Adrenal gland (tissue), 5 donors: ENCODE measurements around the gene MPG.
"Not testable (repeated sequence)": the region's sequence is repeated elsewhere in the genome, so short reads cannot be mapped to it uniquely, and the experiment has no call there.

Source experiments
- POLR2A ChIP-seq, 2 donors: fragments of 450-650 bp; IDR thresholded peaks; one replicate each; pipeline ENCODE4 v1.6.1; 2017; ENCODE audit warnings: antibody characterized with exemption in 2 of 2, mild to moderate bottlenecking in 2 of 2, moderate library complexity in 1 of 2
- TF ChIP-seq, protein P1 (sequence below), 6 experiments: fragments of 450-650 bp in 4 of 6; fragments of 200-600 bp in 2 of 6; sonication (generic) in 1 of 6; IDR thresholded peaks; 1 replicate in 5 of 6; 2 replicates in 1 of 6; pipeline versions ENCODE4 v1.5.1 to v1.8.0; 2016 to 2021; ENCODE audit warnings: antibody characterized with exemption in 6 of 6, mild to moderate bottlenecking in 2 of 6, moderate library complexity in 1 of 6
- donor health status: DM: no; HTN: no; CAD: no.

DNA sequence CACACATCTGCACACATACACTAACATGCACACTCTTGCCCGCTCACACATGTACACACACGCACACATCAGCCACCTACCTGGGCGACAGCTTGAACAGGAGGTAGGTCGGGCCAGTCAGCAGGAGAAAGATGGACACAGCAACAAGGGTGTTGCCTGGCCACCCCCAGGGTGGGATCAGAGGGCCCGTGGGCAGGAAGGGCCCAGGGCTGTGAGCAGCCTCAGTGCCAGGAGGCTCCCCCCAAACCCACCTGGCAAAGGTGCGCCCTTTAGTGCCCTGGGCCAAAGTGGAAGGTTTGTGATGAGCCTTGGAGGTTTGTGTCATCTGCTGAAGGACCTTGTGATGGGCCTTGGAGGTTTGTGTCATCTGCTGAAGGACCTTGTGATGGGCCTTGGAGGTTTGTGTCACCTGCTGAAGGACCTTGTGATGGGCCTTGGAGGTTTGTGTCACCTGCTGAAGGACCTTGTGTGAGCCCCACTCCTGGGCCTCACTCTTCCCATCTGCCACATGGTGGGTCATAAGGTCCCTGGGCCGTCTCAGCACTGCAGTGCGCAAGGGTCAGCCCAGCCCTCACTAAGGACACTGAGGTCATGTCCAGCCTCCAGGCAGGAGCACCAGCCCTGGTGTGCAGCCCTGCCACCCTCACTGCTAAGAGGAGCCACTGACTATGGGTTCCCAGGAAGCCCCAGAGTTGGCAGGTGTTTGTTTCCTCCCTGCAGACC is 44.7 kb upstream of the MPG start:
- TF ChIP-seq POLR2A (IDR thresholded peaks at IDR 0.05): not testable (repeated sequence)
- TF ChIP-seq, protein P1, sequence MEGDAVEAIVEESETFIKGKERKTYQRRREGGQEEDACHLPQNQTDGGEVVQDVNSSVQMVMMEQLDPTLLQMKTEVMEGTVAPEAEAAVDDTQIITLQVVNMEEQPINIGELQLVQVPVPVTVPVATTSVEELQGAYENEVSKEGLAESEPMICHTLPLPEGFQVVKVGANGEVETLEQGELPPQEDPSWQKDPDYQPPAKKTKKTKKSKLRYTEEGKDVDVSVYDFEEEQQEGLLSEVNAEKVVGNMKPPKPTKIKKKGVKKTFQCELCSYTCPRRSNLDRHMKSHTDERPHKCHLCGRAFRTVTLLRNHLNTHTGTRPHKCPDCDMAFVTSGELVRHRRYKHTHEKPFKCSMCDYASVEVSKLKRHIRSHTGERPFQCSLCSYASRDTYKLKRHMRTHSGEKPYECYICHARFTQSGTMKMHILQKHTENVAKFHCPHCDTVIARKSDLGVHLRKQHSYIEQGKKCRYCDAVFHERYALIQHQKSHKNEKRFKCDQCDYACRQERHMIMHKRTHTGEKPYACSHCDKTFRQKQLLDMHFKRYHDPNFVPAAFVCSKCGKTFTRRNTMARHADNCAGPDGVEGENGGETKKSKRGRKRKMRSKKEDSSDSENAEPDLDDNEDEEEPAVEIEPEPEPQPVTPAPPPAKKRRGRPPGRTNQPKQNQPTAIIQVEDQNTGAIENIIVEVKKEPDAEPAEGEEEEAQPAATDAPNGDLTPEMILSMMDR (IDR thresholded peaks at IDR 0.05): not testable (repeated sequence)
